HG03139 (cell line): ENCODE measurements around the gene SNX1.
"Not testable (repeated sequence)": the region's sequence is repeated elsewhere in the genome, so short reads cannot be mapped to it uniquely, and the experiment has no call there.

Source experiments
- ATAC-seq: cut with Tn5 transposase; IDR thresholded peaks from one replicate; pipeline ENCODE4 v1.9.1; 2021; ENCODE audit not compliant: unreplicated experiment

SNX1 gene

GRCh38 chr15:64095795-64096667, at the start of gene SNX1:
TSS of gene SNX1 (plus strand) at chr15:64095982. CDS start at chr15:64096014, 32 bp downstream.
- peak; percentile 32 for ATAC-seq

GRCh38 chr15:64046421-64047153, 49.2 kb upstream of the SNX1 start, which contains the start of gene DAPK2:
TSS of gene DAPK2 (minus strand) at chr15:64046485. CDS start at chr15:64040261, 6,224 bp downstream.
- ATAC-seq = no peak

GRCh38 chr15:64048781-64049460, 46.9 kb upstream of the SNX1 start:
- ATAC-seq = no peak

- no peak for ATAC-seq
Measured at GRCh38 chr15:64050281-64051092, 45.3 kb upstream of the SNX1 start.

GRCh38 chr15:64051093-64051402, 44.7 kb upstream of the SNX1 start:
- no peak for ATAC-seq

GRCh38 chr15:64051407-64052259, 44.1 kb upstream of the SNX1 start:
- no peak for ATAC-seq

- no peak for ATAC-seq
Measured at GRCh38 chr15:64052925-64053491, 42.8 kb upstream of the SNX1 start.

GRCh38 chr15:64053674-64054073, 42.1 kb upstream of the SNX1 start:
- not testable (repeated sequence) for ATAC-seq

GRCh38 chr15:64058279-64058678, 37.5 kb upstream of the SNX1 start:
- ATAC-seq = no peak

- ATAC-seq = not testable (repeated sequence)
Measured at GRCh38 chr15:64059104-64059503, 36.7 kb upstream of the SNX1 start.

- no peak for ATAC-seq
Measured at GRCh38 chr15:64060716-64061115, 35.1 kb upstream of the SNX1 start.

- no peak for ATAC-seq
Measured at GRCh38 chr15:64066451-64066850, 29.3 kb upstream of the SNX1 start.

GRCh38 chr15:64067564-64068030, 28.2 kb upstream of the SNX1 start:
- ATAC-seq = no peak

GRCh38 chr15:64068133-64068532, 27.6 kb upstream of the SNX1 start:
- no peak for ATAC-seq

GRCh38 chr15:64070106-64070505, 25.7 kb upstream of the SNX1 start:
- no peak for ATAC-seq

GRCh38 chr15:64070965-64071851, 24.6 kb upstream of the SNX1 start:
- ATAC-seq = no peak

GRCh38 chr15:64071931-64072765, 23.6 kb upstream of the SNX1 start:
- no peak for ATAC-seq
